GM12878 (cell line): ENCODE measurements around the gene LPCAT3. TPM values are rescaled to one million over a fixed set of nuclear protein-coding genes. Genes with fewer than 3 reads are reported as not detected.
A peak's percentile ranks its signal among the peaks of the same experiment; 100 is the strongest.

ENCODE experiments used
- ATAC-seq: fragments of 200-7000 bp; cut with Tn5 transposase; 3 replicates; pipeline ENCODE4 v1.9.1; 2020; ENCODE audit warnings: mild to moderate bottlenecking, moderate library complexity
- BruUV-seq: library from RNA; stranded (reverse); fragments of 400-500 nt; replicated peaks from 2 replicates; lab custom pipeline; 2021; lab: Mats Ljungman, UMichigan
- CTCF ChIA-PET: fragments of 300-600 bp; sonication (Branson Sonifier 250); formaldehyde crosslinking; extraction: SDS; loops from one replicate; lab custom pipeline; 2021; ENCODE audit warnings: inconsistent platforms; lab: Yijun Ruan, JAX
- POLR2A ChIA-PET: fragments of 350-600 bp; formaldehyde crosslinking; extraction: SDS; loops from one replicate; lab custom pipeline; 2021; ENCODE audit warnings: inconsistent platforms; lab: Charles Lee
- RAD21 ChIA-PET: fragments of 300-600 bp; sonication (Branson Sonifier 250); formaldehyde crosslinking; loops from one replicate; lab custom pipeline; 2023; ENCODE audit warnings: antibody characterized with exemption; ENCODE audit not compliant: unreplicated experiment; lab: Charles Lee
- SMC1A ChIA-PET: fragments of 300-600 bp; sonication (Branson Sonifier 250); formaldehyde crosslinking; loops from one replicate; lab custom pipeline; 2023; ENCODE audit not compliant: unreplicated experiment, uncharacterized antibody; lab: Charles Lee
- DNase-seq: peaks from one replicate; pipeline ENCODE4 v3.0.0-alpha.2; 2011; ENCODE audit warnings: low read depth, low spot score
- FAIRE-seq: peaks from 3 replicates; lab custom pipeline; 2011; peaks lifted over from hg19 to GRCh38; lab: Jason Lieb, UNC
- H2AFZ ChIP-seq: 2 replicates; pipeline ENCODE4 v1.6.0; 2011; ENCODE audit warnings: low read depth, low read length, control low read depth; ENCODE audit not compliant: control insufficient read depth
- H3K27ac ChIP-seq: 2 replicates; pipeline ENCODE4 v1.5.1; 2011; ENCODE audit warnings: control low read depth; ENCODE audit not compliant: control insufficient read depth, insufficient read depth
- H3K27me3 ChIP-seq, 2 experiments: replicated peaks in 1 of 2; 2 replicates each; pipeline versions ENCODE4 v1.6.0 to v1.6.1; 2011; ENCODE audit warnings: low read length in 1 of 2; ENCODE audit not compliant: control insufficient read depth in 2 of 2, insufficient read depth in 2 of 2
- H3K36me3 ChIP-seq, 2 experiments: 2 replicates each; pipeline ENCODE4 v1.5.1; 2011; ENCODE audit warnings: low read length in 1 of 2; ENCODE audit not compliant: control insufficient read depth in 2 of 2, insufficient read depth in 2 of 2
- H3K4me1 ChIP-seq: 2 replicates; pipeline ENCODE4 v1.6.1; 2011; ENCODE audit warnings: mild to moderate bottlenecking, low read length, moderate library complexity, mixed read lengths; ENCODE audit not compliant: control insufficient read depth, insufficient read depth
- H3K4me2 ChIP-seq: 2 replicates; pipeline ENCODE4 v1.6.0; 2011; ENCODE audit warnings: control low read depth; ENCODE audit not compliant: control insufficient read depth, insufficient read depth
- H3K4me3 ChIP-seq: fragments of 200-600 bp; sonication (generic); 2 replicates; pipeline ENCODE4 v1.5.1; 2016
- H3K79me2 ChIP-seq: 2 replicates; pipeline ENCODE4 v1.6.0; 2011; ENCODE audit warnings: low read length; ENCODE audit not compliant: control insufficient read depth, insufficient read depth
- H3K9ac ChIP-seq: 2 replicates; pipeline ENCODE4 v1.8.0; 2011; ENCODE audit warnings: low read length, control low read depth, mixed read lengths; ENCODE audit not compliant: control insufficient read depth, insufficient read depth
- H3K9me3 ChIP-seq: replicated peaks from 3 replicates; pipeline ENCODE4 v1.5.1; 2011; ENCODE audit warnings: mild to moderate bottlenecking, low read length; ENCODE audit not compliant: control insufficient read depth, insufficient read depth
- H4K20me1 ChIP-seq: 2 replicates; pipeline ENCODE4 v1.6.0; 2011; ENCODE audit not compliant: control insufficient read depth, insufficient read depth
- CBX5 ChIP-seq: sonication (generic); IDR thresholded peaks from 2 replicates; pipeline ENCODE4 v1.6.1; 2016; ENCODE audit warnings: low read depth, moderate library complexity, mild to moderate bottlenecking, inconsistent platforms
- CTCF ChIP-seq, 3 experiments: IDR thresholded peaks in 2 of 3; conservative IDR thresholded peaks in 1 of 3; 2 replicates each; pipeline ENCODE4 v1.5.1; 2011; ENCODE audit warnings: low read depth in 3 of 3, low read length in 3 of 3, mild to moderate bottlenecking in 3 of 3, control low read depth in 2 of 3, moderate library complexity in 2 of 3, inconsistent platforms in 1 of 3, mixed read lengths in 1 of 3; ENCODE audit not compliant: control insufficient read depth in 2 of 3, insufficient read depth in 1 of 3; ENCODE audit errors: extremely low read depth in 1 of 3
- PKNOX1 ChIP-seq: fragments of 450-650 bp; IDR thresholded peaks from 2 replicates; pipeline ENCODE4 v1.6.1; 2016; ENCODE audit warnings: mild to moderate bottlenecking
- TAF1 ChIP-seq: IDR thresholded peaks from 2 replicates; pipeline ENCODE4 v1.6.1; 2011; ENCODE audit warnings: mild to moderate bottlenecking, low read depth, low read length, borderline replicate concordance
- WGBS: methylation state at CpG from one replicate; pipeline ENCODE4 v1.1.6; 2016; ENCODE audit warnings: low lambda C conversion rate; ENCODE audit not compliant: insufficient replicate concordance, insufficient coverage; ENCODE audit errors: missing lambda C conversion rate; 5-methylcytosine and 5-hydroxymethylcytosine counted together
- in situ Hi-C: fragments of 300-500 bp; cut with MboI; formaldehyde crosslinking; loops from 9 replicates; pipeline ENCODE4 v1.14.3; 2018; ENCODE audit warnings: mixed read lengths
- intact Hi-C: fragments of 100-400 bp; cut with micrococcal nuclease; formaldehyde crosslinking; loops from one replicate; pipeline ENCODE4 v1.14.2; 2022; ENCODE audit not compliant: unreplicated experiment
- polyA plus RNA-seq, 11 experiments: library from polyadenylated mRNA; depleted of rRNA in 4 of 11; unstranded in 6 of 11; stranded (reverse) in 5 of 11; fragments of >200 nt; fragmentation: Nextera tagmentation in 4 of 11; fragmentation: Illumina TruSeq in 1 of 11; extraction: Ambion mirVana in 4 of 11; extraction: Trizol in 1 of 11; gene quantifications; 1 replicate in 1 of 11; 2 replicates in 10 of 11; pipeline versions ENCODE4 v1.2.1 to v1.2.3, GENCODE V29; 2011 to 2016; ENCODE audit warnings: inconsistent platforms in 2 of 11, missing spikeins in 2 of 11, low read depth in 1 of 11
- total RNA-seq, 4 experiments: library from RNA; depleted of rRNA in 3 of 4; stranded (reverse); fragments of >200 nt in 3 of 4; fragmentation: Illumina TruSeq in 1 of 4; extraction: Trizol in 1 of 4; gene quantifications; 2 replicates each; pipeline versions ENCODE4 v1.2.1 to v1.2.3, GENCODE V29; 2013 to 2021

The LPCAT3 gene
- total and polyA plus RNA-seq, 10 of the 15 experiments (the other 5 are each of a cell fraction or from before 2014, with no cell fraction given): 2.6 to 48.3 (median 23.0) TPM

GRCh38 chr12:7061138-7061537 is 42.9 kb upstream of the LPCAT3 start:
- Histone ChIP-seq H3K4me2 (no peak overlapping the region), H3K27ac (no peak overlapping the region), H3K36me3 (no peaks in the 10 kb centered on the region), H3K4me3 (no peak overlapping the region), H2AFZ (no peak overlapping the region), H3K27me3 (peaks cover 0 to 3% of the 10 kb centered on the region in 2 experiments; a peak in 2 of 4 replicates), H3K9ac (no peak overlapping the region), H3K4me1 (no peaks in the 10 kb centered on the region), H3K9me3 (no peaks in the 10 kb centered on the region), H3K79me2 (no peaks in the 10 kb centered on the region), H4K20me1 (no peaks in the 10 kb centered on the region)
- ChIA-PET CTCF (interaction anchor here (1.0 kb wide), 1 partner anchor 50 kb away, joined by 3 read pairs; no protein-coding TSS in a partner anchor), SMC1A (no interaction called here), RAD21 (interaction anchor here (1.6 kb wide), 1 partner anchor 52 kb away, joined by 4 read pairs; no protein-coding TSS in a partner anchor), POLR2A (no interaction called here)
- WGBS: 48% methylated on average over 13 of the region's 13 CpGs
- BruUV-seq: no TSS peak
- no peak for FAIRE-seq
- ATAC-seq: no peak
- no peak for DNase-seq
- in situ Hi-C loops (no loop called here), intact Hi-C loops (no loop called here)
- TF ChIP-seq PKNOX1: no peak

- FAIRE-seq: no peak
- RAD21 ChIA-PET: interaction anchor here (1.6 kb wide), 1 partner anchor 53 kb away, joined by 4 read pairs; no protein-coding TSS in a partner anchor
- Histone ChIP-seq H2AFZ (no peak within 1 kb of the TSS), H3K4me2 (no peak within 1 kb of the TSS), H3K9ac (no peak within 1 kb of the TSS), H3K79me2 (no peaks in the 10 kb centered on the region), H3K27ac (no peak within 1 kb of the TSS), H3K36me3 (no peaks in the 10 kb centered on the region), H4K20me1 (no peaks in the 10 kb centered on the region), H3K9me3 (no peaks in the 10 kb centered on the region), H3K4me3 (no peak within 1 kb of the TSS), H3K27me3 (peaks cover 0 to 3% of the 10 kb centered on the region in 2 experiments; a peak in 2 of 4 replicates), H3K4me1 (no peaks in the 10 kb centered on the region)
- POLR2A ChIA-PET: no interaction called here
- TF ChIP-seq TAF1 (no peak), CBX5 (no peak), CTCF (IDR thresholded peaks at IDR 0.05 in 2 of 3, conservative IDR thresholded peaks at IDR 0.05 in 1 of 3; ENCODE audit: control insufficient read depth in 2 of 3, extremely low read depth in 1 of 3, insufficient read depth in 1 of 3, low read depth in 3 of 3, low read length in 3 of 3) (peak in 1 of 3 experiments; percentile 16; a peak in 2 of 6 replicates)
- in situ Hi-C loops (no loop called here), intact Hi-C loops (no loop called here)
- SMC1A ChIA-PET: no interaction called here
- ATAC-seq: no peak
- no peak for DNase-seq
- CTCF ChIA-PET: interaction anchor here (1.0 kb wide), 1 partner anchor 51 kb away, joined by 3 read pairs; no protein-coding TSS in a partner anchor
- 7% methylated on average over 10 of the region's 10 CpGs for WGBS
- BruUV-seq: no TSS peak
Measured at GRCh38 chr12:7060353-7060954, 42.2 kb upstream of the LPCAT3 start, which contains the start of gene C1S. Gene C1S (plus strand): TSS chr12:7060718. CDS start chr12:7061913, 1,195 bp downstream.
